ENCODE data around the gene EIF3M.

- TF ChIP-seq CTCF (IDR thresholded peaks at IDR 0.05) (no peak), POLR2A (IDR thresholded peaks at IDR 0.05) (no peak), EP300 (IDR thresholded peaks at IDR 0.05) (no peak)
These were observed 30.0 kb downstream of the EIF3M start for GRCh38 chr11:32613500-32614151.

Data from suprapubic skin (tissue), 3 donors.